B cell (primary cell): ENCODE data around the gene TCFL5. TPM values are rescaled to one million over a fixed set of nuclear protein-coding genes. Genes with fewer than 3 reads are reported as not detected.

ENCODE experiments used
- ATAC-seq: fragments of 200-7000 bp; cut with Tn5 transposase; one replicate; pipeline ENCODE4 v1.10.0; 2021; ENCODE audit warnings: low read depth, mild to moderate bottlenecking, moderate number of reproducible peaks, moderate library complexity
- CTCF ChIA-PET: fragments of 350-600 bp; sonication (Branson Sonifier 250); formaldehyde crosslinking; loops from one replicate; lab custom pipeline; 2021; ENCODE audit warnings: antibody characterized with exemption, inconsistent platforms; lab: Charles Lee
- POLR2A ChIA-PET: fragments of 350-600 bp; sonication (Branson Sonifier 250); formaldehyde crosslinking; loops from one replicate; lab custom pipeline; 2021; ENCODE audit warnings: antibody characterized with exemption; lab: Charles Lee
- DNase-seq: peaks from one replicate; pipeline ENCODE4 v3.0.0; 2013
- H2AFZ ChIP-seq: 2 replicates; pipeline ENCODE4 v1.6.1; 2012; ENCODE audit warnings: mild to moderate bottlenecking, low read depth, low read length; ENCODE audit not compliant: insufficient read depth, poor library complexity, severe bottlenecking
- H3K27ac ChIP-seq, 2 donors: 1 replicate in 1 of 2; 2 replicates in 1 of 2; pipeline ENCODE4 v1.5.1; 2012 to 2013; ENCODE audit warnings: low read length in 2 of 2, mild to moderate bottlenecking in 2 of 2, moderate library complexity in 1 of 2
- H3K27me3 ChIP-seq, 4 experiments: fragments of 200-600 bp in 1 of 4; sonication (generic) in 1 of 4; replicated peaks in 1 of 4; 1 replicate in 2 of 4; 2 replicates in 2 of 4; pipeline versions ENCODE4 v1.6.1 to v1.7.0; 2013 to 2016; ENCODE audit warnings: low read length in 3 of 4, mild to moderate bottlenecking in 2 of 4, mixed read lengths in 1 of 4, moderate library complexity in 1 of 4; ENCODE audit not compliant: insufficient read depth in 4 of 4, control insufficient read depth in 3 of 4; ENCODE audit errors: control extremely low read depth in 1 of 4
- H3K36me3 ChIP-seq, 2 experiments: replicated peaks in 1 of 2; 1 replicate in 1 of 2; 2 replicates in 1 of 2; pipeline versions ENCODE4 v1.6.1 to v1.7.1; 2013; ENCODE audit warnings: low read length in 1 of 2; ENCODE audit not compliant: insufficient read depth in 2 of 2, control insufficient read depth in 1 of 2; ENCODE audit errors: control extremely low read depth in 1 of 2, extremely low read depth in 1 of 2
- H3K4me1 ChIP-seq, 2 donors: fragments of 200-600 bp in 1 of 2; sonication (generic) in 1 of 2; 1 replicate in 1 of 2; 2 replicates in 1 of 2; pipeline versions ENCODE4 v1.5.1 to v1.6.1; 2013 to 2017; ENCODE audit warnings: low read length in 2 of 2; ENCODE audit not compliant: control insufficient read depth in 2 of 2, insufficient read depth in 2 of 2
- H3K4me2 ChIP-seq: replicated peaks from 2 replicates; pipeline ENCODE3; 2012; ENCODE audit warnings: mild to moderate bottlenecking, low read depth, low read length; ENCODE audit not compliant: poor library complexity, severe bottlenecking
- H3K4me3 ChIP-seq, 5 experiments: fragments of 200-600 bp in 1 of 5; sonication (generic) in 1 of 5; 1 replicate in 3 of 5; 2 replicates in 2 of 5; pipeline versions ENCODE4 v1.5.1 to v1.7.0; 2011 to 2016; ENCODE audit warnings: low read length in 4 of 5, mild to moderate bottlenecking in 4 of 5, low read depth in 2 of 5, control low read depth in 1 of 5, moderate library complexity in 1 of 5; ENCODE audit not compliant: insufficient read depth in 1 of 5; ENCODE audit errors: control extremely low read depth in 1 of 5, extremely low read depth in 1 of 5
- H3K79me2 ChIP-seq: fragments of 200-600 bp; sonication (generic); one replicate; pipeline ENCODE4 v1.6.0; 2016; ENCODE audit warnings: low read length; ENCODE audit not compliant: control insufficient read depth, insufficient read depth
- H3K9ac ChIP-seq: fragments of 200-600 bp; sonication (generic); 2 replicates; pipeline ENCODE4 v1.6.1; 2017; ENCODE audit warnings: mild to moderate bottlenecking, low read length, moderate library complexity
- H3K9me3 ChIP-seq, 3 donors: one replicate each; pipeline versions ENCODE4 v1.6.1 to v1.7.1; 2013; ENCODE audit warnings: low read length in 2 of 3; ENCODE audit not compliant: control insufficient read depth in 2 of 3, insufficient read depth in 1 of 3; ENCODE audit errors: control extremely low read depth in 1 of 3
- H4K20me1 ChIP-seq: 2 replicates; pipeline ENCODE4 v1.6.0; 2012; ENCODE audit warnings: mild to moderate bottlenecking, low read length; ENCODE audit not compliant: insufficient read depth, control insufficient read depth, poor library complexity, severe bottlenecking
- H3K27ac Mint-ChIP-seq: one replicate; pipeline ENCODE4 v1.8.0; 2021; ENCODE audit warnings: mixed read lengths
- H3K27me3 Mint-ChIP-seq: one replicate; pipeline ENCODE4 v1.8.0; 2021; ENCODE audit warnings: mixed read lengths
- H3K4me1 Mint-ChIP-seq: one replicate; pipeline ENCODE4 v1.8.0; 2021; ENCODE audit warnings: mixed read lengths
- H3K4me3 Mint-ChIP-seq: one replicate; pipeline ENCODE4 v1.8.0; 2021; ENCODE audit warnings: mixed read lengths
- H3K9me3 Mint-ChIP-seq: one replicate; pipeline ENCODE4 v1.8.0; 2022; ENCODE audit warnings: mixed read lengths; ENCODE audit not compliant: insufficient read depth
- CTCF ChIP-seq: fragments of 200-600 bp; IDR thresholded peaks from one replicate; pipeline ENCODE4 v1.8.0; 2022; ENCODE audit warnings: antibody characterized with exemption, mild to moderate bottlenecking
- EZH2 ChIP-seq: IDR thresholded peaks from 2 replicates; pipeline ENCODE4 v1.6.1; 2012; ENCODE audit warnings: borderline replicate concordance, low read depth, mild to moderate bottlenecking, moderate library complexity, low read length; ENCODE audit not compliant: insufficient read depth, poor library complexity, severe bottlenecking
- WGBS: methylation state at CpG from one replicate; pipeline ENCODE4 v1.1.5; 2013; ENCODE audit warnings: missing lambda C conversion rate; ENCODE audit not compliant: insufficient coverage; 5-methylcytosine and 5-hydroxymethylcytosine counted together
- intact Hi-C: fragments of 100-400 bp; cut with micrococcal nuclease; formaldehyde crosslinking; loops from one replicate; pipeline ENCODE4 v1.10.0; 2022
- polyA plus RNA-seq: library from polyadenylated mRNA; depleted of rRNA; stranded (reverse); fragments of >200 nt; gene quantifications from 2 replicates; pipeline ENCODE4 v1.2.3, GENCODE V29; 2012
- total RNA-seq, 2 donors: library from RNA; stranded (reverse); fragments of 120-200 nt in 1 of 2; gene quantifications; 1 replicate in 1 of 2; 2 replicates in 1 of 2; pipeline versions ENCODE4 v1.2.3 to v1.2.4, GENCODE V29; 2013 to 2022

The TCFL5 gene
- total and polyA plus RNA-seq, 2 donors (not counting 1 experiment from before 2014, with no cell fraction given), result 2.0 to 16.2 TPM

DNA sequence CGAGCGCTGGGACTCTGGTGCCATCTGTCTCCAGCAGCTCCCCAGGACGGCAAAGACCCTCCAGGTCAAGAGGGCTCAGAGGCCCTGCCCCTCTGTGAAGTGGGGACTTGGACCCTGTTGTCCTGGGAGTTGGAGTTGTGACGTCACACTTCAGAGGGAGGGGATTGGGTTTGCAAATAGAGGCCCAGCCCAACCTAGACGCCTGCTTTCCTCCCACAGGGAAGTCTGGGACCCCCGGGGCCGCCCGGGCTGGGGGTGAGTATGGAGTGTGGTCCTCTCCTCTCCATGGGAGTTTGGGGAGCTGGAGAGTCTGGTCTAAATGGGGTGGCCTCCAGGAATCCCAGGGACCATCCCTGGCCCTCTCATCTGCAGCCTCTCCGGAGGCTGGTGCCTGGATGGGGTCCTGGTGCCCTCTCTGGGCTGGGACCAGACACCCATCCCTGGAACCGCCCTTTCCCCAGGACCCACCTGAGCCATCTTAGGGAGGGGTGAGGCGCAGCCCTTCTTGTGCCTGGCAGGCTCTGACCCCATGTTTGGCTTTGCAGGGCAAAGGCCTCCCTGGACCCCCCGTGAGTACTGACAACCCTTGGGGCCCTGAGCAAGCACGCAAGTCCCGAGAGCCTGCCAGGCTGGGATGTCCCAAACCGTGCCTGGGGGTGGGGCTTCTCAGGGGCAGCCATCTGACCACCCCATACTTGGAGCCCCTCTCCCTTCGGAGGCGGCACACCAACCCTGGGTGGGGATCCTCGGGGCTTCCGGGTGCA, 40.5 kb downstream of the TCFL5 start:
- DNase-seq (no peak), ATAC-seq (no peak)
- H3K27ac ChIP-seq, result no peak overlapping the region
- intact Hi-C loops, result no loop called here
- WGBS, result 94% methylated on average over 12 of the region's 19 CpGs
- Mint-ChIP-seq H3K9me3 (no peaks in the 10 kb centered on the region), H3K4me1 (peaks cover 15% of the 10 kb centered on the region), H3K27ac (no peak overlapping the region), H3K4me3 (no peak overlapping the region), H3K27me3 (peaks cover 4% of the 10 kb centered on the region)
- no peak overlapping the region for H3K4me3 ChIP-seq
- no peak overlapping the region for H2AFZ ChIP-seq
- H3K36me3 ChIP-seq, result no peaks in the 10 kb centered on the region
- CTCF ChIA-PET, result interaction anchor here (1.0 to 1.9 kb wide), 2 partner anchors 13 to 77 kb away, joined by 3 to 4 read pairs; no protein-coding TSS in a partner anchor
- peaks cover 0 to 11% (median 0%) of the 10 kb centered on the region in 3 donors for H3K9me3 ChIP-seq
- H4K20me1 ChIP-seq, result peaks cover 6% of the 10 kb centered on the region
- POLR2A ChIA-PET, result no interaction called here
- no peak overlapping the region for H3K9ac ChIP-seq
- TF ChIP-seq EZH2, result no peak
- TF ChIP-seq CTCF, result no peak
- no peaks in the 10 kb centered on the region for H3K79me2 ChIP-seq
- peaks cover 0 to 38% (median 22%) of the 10 kb centered on the region in 4 experiments for H3K27me3 ChIP-seq
- H3K4me2 ChIP-seq, result no peak overlapping the region
- peaks cover 25 to 29% of the 10 kb centered on the region in 2 donors for H3K4me1 ChIP-seq
